HL-60 (cell line): ENCODE measurements around the gene JPT2.

Experiments
- DNase-seq, 2 experiments: peaks; one replicate each; pipeline ENCODE4 v3.0.0-alpha.2; 2010 to 2020; ENCODE audit warnings: low read depth in 1 of 2, low spot score in 1 of 2
- H3K27ac ChIP-seq: fragments of 250-450 bp; sonication (Bioruptor Pico); replicated peaks from 2 replicates; pipeline ENCODE4 v1.5.1; 2020; ENCODE audit warnings: mild to moderate bottlenecking, moderate library complexity
- H3K27me3 ChIP-seq: fragments of 250-450 bp; sonication (Bioruptor Pico); 2 replicates; pipeline ENCODE4 v1.5.1; 2021; ENCODE audit warnings: mild to moderate bottlenecking, moderate library complexity; ENCODE audit not compliant: insufficient read depth, poor library complexity, severe bottlenecking
- H3K4me3 ChIP-seq: replicated peaks from 2 replicates; pipeline ENCODE4 v1.5.1; 2011; ENCODE audit warnings: mild to moderate bottlenecking, control low read depth, low read length; ENCODE audit not compliant: insufficient read depth
- CTCF ChIP-seq: IDR thresholded peaks from one replicate; pipeline ENCODE4 v1.5.1; 2011; ENCODE audit warnings: low read length, control low read depth, inconsistent platforms; ENCODE audit not compliant: insufficient read depth
- GABPA ChIP-seq: IDR thresholded peaks from 2 replicates; pipeline ENCODE4 v1.6.1; 2012; ENCODE audit warnings: low read depth
- POLR2AphosphoS5 ChIP-seq: IDR thresholded peaks from 2 replicates; pipeline ENCODE4 v1.6.1; 2012; ENCODE audit warnings: low read depth
- REST ChIP-seq: IDR thresholded peaks from 2 replicates; pipeline ENCODE4 v1.6.1; 2012; ENCODE audit warnings: low read depth; ENCODE audit not compliant: insufficient replicate concordance
- SPI1 ChIP-seq: IDR thresholded peaks from 2 replicates; pipeline ENCODE4 v1.6.1; 2012; ENCODE audit warnings: low read depth, mild to moderate bottlenecking, borderline replicate concordance

Gene JPT2

GRCh38 chr16:1690810-1691209, 12.7 kb downstream of the JPT2 start:
- TF ChIP-seq GABPA (no peak), REST (no peak), CTCF (no peak), POLR2AphosphoS5 (no peak), SPI1 (no peak)
- Histone ChIP-seq H3K4me3 (no peak overlapping the region), H3K27ac (no peak overlapping the region), H3K27me3 (no peaks in the 10 kb centered on the region)
- no peak for DNase-seq

- TF ChIP-seq GABPA (no peak), CTCF (no peak), REST (no peak), SPI1 (no peak), POLR2AphosphoS5 (no peak)
- no peaks in the 10 kb centered on the region for H3K27me3 ChIP-seq
- H3K4me3 ChIP-seq = no peak overlapping the region
- DNase-seq = no peak
- H3K27ac ChIP-seq = no peak overlapping the region
Measured at GRCh38 chr16:1691276-1691675, 13.2 kb downstream of the JPT2 start.

- no peak overlapping the region for H3K27ac ChIP-seq
- DNase-seq = no peak
- H3K4me3 ChIP-seq = no peak overlapping the region
- no peak for TF ChIP-seq POLR2AphosphoS5
- H3K27me3 ChIP-seq = no peaks in the 10 kb centered on the region
Measured at GRCh38 chr16:1691956-1692355, 13.9 kb downstream of the JPT2 start.

GRCh38 chr16:1696863-1697262, 18.8 kb downstream of the JPT2 start:
- no peak overlapping the region for H3K27ac ChIP-seq
- TF ChIP-seq CTCF (no peak), POLR2AphosphoS5 (no peak), SPI1 (no peak), REST (no peak), GABPA (no peak)
- no peaks in the 10 kb centered on the region for H3K27me3 ChIP-seq
- no peak overlapping the region for H3K4me3 ChIP-seq
- DNase-seq = no peak
